SK-N-SH treated with all-trans-retinoic acid at 6 μM for 48 hours (cell line): Measurements from ENCODE around the gene MYLIP.

ENCODE experiments used
- ARNTL ChIP-seq: fragments of 450-650 bp; formaldehyde crosslinking; IDR thresholded peaks from 2 replicates; pipeline ENCODE4 v1.5.0; 2020; ENCODE audit warnings: low read depth, mild to moderate bottlenecking, moderate library complexity, borderline replicate concordance
- CREB5 ChIP-seq: fragments of 250-450 bp; sonication (Bioruptor Pico); IDR thresholded peaks from 2 replicates; pipeline ENCODE4 v1.5.1; 2020; ENCODE audit warnings: low read depth, mild to moderate bottlenecking, moderate library complexity
- CSRNP3 ChIP-seq: fragments of 250-450 bp; sonication (Bioruptor Pico); IDR thresholded peaks from 2 replicates; pipeline ENCODE4 v1.5.1; 2021; ENCODE audit warnings: mild to moderate bottlenecking, moderate library complexity
- PATZ1 ChIP-seq: fragments of 250-450 bp; sonication (Bioruptor Pico); IDR thresholded peaks from 2 replicates; pipeline ENCODE4 v1.8.0; 2020; ENCODE audit warnings: mild to moderate bottlenecking, moderate library complexity, borderline replicate concordance
- POU6F1 ChIP-seq: fragments of 250-450 bp; sonication (Bioruptor Pico); IDR thresholded peaks from 2 replicates; pipeline ENCODE4 v1.8.0; 2021; ENCODE audit warnings: low read depth, mild to moderate bottlenecking, moderate library complexity, borderline replicate concordance
- RARB ChIP-seq: fragments of 250-450 bp; sonication (Bioruptor Pico); IDR thresholded peaks from 2 replicates; pipeline ENCODE4 v1.8.0; 2021; ENCODE audit warnings: mild to moderate bottlenecking, moderate library complexity
- TOX ChIP-seq: fragments of 250-450 bp; sonication (Bioruptor Pico); IDR thresholded peaks from 2 replicates; pipeline ENCODE4 v1.8.0; 2021; ENCODE audit warnings: mild to moderate bottlenecking, moderate library complexity, borderline replicate concordance
- ZFP30 ChIP-seq: fragments of 450-650 bp; formaldehyde crosslinking; IDR thresholded peaks from 2 replicates; pipeline ENCODE4 v1.5.0; 2022; ENCODE audit warnings: mild to moderate bottlenecking, moderate library complexity
- ZNF565 ChIP-seq: fragments of 450-650 bp; formaldehyde crosslinking; conservative IDR thresholded peaks from 2 replicates; pipeline ENCODE4 v1.5.0; 2020; ENCODE audit warnings: low read depth, mild to moderate bottlenecking, moderate library complexity

- TF ChIP-seq ZNF565 (CRISPR knock-in tag) = no peak
- TF ChIP-seq ZFP30 (CRISPR knock-in tag) = no peak
- no peak for TF ChIP-seq ARNTL
- no peak for TF ChIP-seq TOX (CRISPR knock-in tag)
- TF ChIP-seq POU6F1 (CRISPR knock-in tag) = no peak
- no peak for TF ChIP-seq PATZ1 (CRISPR knock-in tag)
- no peak for TF ChIP-seq CSRNP3
- TF ChIP-seq CREB5 = no peak
- TF ChIP-seq RARB = no peak
Measured at GRCh38 chr6:16196260-16196983, 67.5 kb downstream of the MYLIP start.
